HG03432 (cell line): ENCODE data around the gene DAGLA.

ENCODE experiments used
- ATAC-seq: cut with Tn5 transposase; IDR thresholded peaks from one replicate; pipeline ENCODE4 v1.9.1; 2021; ENCODE audit warnings: mild to moderate bottlenecking, moderate library complexity; ENCODE audit not compliant: unreplicated experiment

The DAGLA gene

DNA sequence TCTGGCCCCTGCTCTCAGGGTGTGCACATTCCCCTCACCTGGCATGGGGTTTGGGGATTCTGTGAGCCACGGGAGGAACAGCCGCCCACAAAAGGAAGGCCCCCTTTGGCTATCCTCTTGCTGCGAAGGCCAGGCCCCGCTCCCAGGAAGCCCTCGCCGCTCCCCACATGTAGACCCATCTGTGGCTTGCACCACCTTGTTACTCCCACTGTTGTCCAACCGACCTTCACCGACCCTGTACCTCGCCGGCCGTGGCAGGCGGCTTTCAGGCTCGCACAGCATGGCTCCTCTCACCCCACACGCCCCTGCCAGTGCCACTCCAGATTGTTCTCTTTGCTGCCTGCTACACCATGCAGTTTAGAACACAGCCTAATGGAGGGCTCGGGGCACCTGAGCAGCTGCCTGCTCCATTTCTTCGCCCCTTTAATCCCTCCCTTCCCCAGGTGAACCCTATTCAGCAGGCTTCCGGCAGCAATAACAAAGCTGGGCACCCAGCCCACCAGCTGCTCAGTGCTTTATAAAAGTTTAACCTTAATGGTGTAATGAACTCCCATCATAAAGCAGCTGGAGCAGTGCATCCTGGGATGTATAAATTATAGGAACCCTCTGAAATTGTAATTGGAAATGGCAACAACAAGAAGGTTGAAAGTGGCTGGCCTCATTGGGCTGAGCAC, 10.7 kb downstream of the DAGLA start:
- ATAC-seq = no peak

DNA sequence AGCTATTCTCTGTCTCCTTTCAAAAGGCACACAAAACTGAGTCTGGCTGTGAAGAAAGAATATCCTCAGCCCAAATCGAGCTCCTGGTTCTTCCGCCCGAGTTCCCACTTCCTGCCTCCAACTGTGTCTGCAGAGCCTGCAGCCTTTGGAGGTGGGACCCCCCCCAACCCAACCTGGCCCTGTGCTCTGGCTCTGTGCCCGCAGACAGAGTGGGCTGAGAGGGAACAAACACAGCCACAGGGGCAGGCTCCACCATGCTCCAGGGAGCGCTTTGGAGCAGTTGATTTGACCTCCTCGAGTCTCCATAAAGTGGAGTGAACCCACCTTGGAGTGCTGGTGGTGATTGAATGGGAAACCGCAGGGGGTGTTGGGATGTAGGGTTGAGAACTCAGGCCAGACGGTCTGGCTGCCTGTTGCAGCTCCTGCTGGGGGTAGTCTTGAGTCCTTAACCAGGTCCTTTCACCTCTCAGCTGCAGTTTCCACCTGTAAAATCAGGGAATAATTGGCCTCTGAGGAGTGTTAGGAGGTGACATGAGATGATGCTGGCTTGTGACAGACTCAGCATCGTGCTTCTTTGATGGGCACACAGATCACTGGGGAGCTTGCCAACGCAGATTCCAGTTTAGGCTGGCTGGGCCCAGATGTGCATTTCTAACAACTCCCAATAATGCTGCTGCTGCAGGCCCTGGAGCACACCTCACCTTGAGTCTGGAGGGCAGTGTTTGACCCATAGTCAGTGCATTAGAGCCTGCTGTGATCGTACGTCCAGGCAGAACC, 11.4 kb downstream of the DAGLA start:
- no peak for ATAC-seq

DNA sequence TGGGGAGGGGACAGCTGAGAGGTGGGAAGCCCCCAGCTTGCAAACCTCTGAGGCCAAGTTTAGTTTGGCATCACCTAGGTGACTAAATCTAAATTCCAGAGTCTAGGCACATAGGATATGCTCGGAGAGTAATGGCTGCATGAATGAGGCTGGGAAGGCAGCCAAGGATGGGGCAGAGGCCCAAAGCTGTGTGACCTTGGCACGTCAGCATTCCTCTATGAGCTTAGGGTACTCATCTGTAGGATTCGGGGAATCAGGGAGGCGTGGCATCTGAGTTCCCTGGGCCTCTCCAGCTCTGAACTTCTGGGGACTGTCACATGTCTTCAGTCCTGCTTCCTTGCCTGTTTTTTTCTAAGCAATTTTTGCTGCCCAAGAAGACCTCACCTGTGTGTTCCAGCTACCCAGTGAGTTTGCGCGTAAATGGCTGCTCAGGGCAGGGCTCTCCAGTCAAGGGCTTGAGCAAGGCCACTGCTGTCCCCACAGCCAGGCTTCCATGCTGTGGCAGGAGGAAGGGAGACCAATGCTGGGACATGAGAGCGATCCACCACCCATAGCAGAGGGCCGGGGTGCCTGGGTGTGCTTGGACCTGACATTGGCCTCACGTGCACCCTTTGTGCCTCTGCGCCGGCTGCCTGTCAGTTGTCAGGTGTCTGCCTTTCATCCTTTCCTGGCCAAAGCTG, 13.9 kb downstream of the DAGLA start:
- ATAC-seq = no peak

DNA sequence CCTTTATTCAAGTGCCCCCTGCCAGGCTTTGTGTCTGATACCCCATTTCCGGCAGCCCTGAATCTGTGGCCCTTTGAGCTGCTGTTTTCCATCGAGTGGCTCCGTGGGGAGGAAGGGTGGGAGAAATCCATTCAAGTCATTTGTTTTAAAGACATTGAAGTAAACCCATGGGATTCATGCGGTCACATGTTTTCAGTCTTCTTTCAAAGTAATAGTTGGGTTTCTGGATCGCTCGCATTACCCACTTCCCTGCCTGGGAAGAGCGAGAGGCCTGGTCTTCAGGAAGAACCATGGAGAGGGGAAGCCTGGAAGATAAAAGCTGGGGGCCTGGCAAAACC, 14.4 kb downstream of the DAGLA start:
- ATAC-seq = no peak

DNA sequence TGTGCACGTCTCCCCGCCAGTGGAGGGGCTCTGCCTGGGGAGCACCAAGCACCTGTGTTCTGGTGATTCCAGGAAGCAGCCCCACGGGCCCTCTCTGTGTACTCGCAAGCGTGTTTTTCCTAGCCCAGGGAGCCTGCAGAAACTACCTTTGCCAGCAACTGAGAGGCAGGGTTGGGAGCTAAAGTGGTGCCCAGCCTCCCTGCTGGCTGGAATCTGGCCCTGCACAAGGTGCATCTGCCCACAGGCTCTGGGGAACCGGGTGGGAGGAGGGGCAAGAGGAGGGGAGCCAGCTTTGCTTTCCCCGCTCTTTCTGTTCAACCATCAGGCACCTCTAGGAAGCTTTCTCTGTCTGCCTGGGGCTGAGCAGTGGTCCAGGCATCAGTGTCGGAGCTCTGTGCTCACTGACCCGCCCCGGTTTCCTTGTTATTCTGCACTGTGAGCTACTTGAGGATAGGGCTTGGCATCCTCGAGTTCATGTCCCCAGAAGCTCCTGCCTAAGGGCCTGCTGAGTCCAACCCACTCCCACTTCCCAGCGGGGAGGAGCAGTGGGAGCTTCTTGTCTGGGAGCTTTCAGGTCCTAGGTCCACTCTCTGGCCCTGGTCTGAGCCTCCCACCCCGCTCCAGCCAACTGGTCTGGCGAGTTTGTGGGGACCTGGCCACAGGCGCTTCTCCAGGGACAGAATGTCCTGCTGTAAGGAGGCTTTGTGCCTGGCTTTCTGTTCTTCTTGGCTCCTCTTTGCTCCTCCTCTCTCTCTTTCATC, 14.9 kb downstream of the DAGLA start:
- no peak for ATAC-seq

DNA sequence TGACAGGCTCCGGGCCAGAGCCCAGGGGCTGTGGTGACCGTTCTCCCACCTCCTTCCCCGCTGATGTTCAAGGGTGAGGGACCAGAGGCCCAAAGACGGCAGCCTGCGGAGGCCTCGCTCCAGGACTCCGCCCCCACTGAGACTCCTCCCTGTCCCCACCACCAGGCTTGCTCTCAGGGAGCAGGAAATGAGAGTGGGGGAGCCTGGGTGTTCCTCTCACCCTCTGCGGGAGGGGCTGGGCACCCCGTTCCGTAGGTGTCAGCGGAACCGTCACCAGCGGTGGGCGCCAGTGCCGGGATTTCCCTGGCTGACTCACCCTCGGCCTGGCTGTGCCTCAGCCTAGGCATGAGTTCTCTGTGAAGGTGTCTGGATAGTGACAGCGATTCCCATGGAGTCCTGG, 15.7 kb downstream of the DAGLA start:
- ATAC-seq = peak; percentile 82

DNA sequence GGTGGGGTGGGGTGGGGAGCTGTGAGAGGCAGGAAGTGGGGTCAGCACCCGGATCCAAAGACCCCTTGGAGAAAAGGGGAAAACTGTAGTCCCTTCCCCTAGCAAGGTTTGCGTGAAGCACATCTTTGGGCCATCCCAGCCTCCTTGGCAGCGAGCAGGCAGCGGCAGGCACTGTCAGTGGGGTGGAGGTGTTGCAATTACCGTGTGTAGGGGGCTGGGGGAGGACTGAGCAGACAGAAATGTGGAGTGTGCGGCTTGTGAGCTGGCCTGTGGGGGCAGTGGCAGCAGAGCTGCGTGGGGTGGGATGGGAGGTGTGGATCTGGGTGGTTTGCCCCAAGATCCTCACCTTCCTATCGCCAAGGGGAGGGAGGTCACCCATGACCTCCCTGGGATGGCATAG, 16.4 kb downstream of the DAGLA start:
- ATAC-seq = no peak

DNA sequence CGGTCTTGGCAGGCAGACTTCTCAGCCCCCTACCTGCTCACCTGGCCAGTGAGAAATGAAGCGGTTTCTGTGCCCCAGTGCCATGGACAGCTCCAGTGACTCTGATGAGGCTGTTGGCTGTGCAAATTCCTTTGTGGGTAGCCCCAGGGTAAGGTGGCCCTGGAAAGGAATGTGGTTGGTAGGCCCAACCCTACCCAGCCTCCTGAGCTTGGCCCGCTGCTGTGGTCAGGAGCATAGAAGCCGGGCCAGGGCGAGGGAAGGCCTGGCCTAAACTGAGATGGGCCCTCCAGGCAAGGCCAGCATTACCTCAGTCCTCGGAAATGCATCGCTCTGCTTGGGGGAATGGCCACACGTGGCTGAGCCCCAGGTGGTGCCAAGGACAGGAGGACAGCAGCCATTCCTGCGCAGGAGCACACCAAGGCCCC, 16.9 kb downstream of the DAGLA start:
- ATAC-seq = no peak

DNA sequence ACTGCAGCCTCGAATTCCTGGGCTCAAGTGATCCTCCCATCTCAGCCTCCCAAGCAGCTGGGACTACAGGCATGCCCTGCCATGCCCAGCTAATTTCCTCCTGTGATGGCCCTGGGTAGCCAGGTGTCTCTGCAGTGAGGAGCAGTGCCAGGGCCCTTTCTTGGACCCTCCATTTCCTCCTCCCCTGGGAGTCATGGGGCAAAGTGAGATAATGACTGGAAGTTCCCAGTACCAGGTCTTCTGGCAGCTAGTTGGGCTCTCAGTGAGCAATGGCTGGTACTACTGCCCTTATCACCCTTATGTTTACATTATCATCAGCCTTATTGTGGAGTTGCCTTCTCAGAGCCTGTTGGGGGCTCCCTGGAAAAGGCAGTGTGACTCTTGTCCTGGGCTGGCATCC, 17.6 kb downstream of the DAGLA start:
- no peak for ATAC-seq

DNA sequence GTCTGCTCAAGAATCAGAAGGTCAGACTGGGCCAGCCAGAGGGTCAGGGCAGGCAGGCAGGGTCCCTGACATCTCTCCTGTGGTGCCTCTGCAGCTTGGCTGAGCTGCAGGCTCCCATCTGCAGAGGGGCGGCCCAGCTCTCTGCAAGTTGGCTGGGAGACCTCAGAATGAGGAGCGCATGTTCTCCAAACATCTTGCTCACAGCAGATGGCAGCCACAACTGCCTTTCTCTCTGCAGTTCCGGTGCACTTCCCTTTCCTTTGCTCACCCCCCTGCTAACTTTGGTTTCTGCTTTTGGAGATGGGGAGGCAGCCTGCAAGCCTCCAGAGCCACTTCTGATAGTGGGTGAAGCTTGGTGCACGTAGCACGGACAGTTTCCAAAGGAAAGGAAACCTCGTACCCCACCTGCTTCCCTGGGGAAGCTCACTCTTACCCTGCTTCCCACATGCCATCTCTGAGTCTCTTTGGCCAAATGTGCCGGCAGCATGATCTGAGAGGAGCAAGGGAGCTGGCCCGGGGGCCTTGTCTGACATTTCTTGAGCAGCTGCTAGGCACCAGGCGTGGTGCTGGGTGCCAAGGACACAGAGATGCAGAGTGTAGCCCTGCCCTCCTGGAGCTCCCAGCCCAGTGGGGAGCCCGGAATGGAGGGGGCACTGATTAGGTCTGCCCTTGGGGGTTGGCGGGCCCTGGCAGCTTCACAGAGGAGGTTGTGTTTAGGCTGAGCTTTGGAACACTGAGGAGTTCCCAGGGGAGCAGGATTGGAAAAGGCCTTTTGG, 18.2 kb downstream of the DAGLA start:
- ATAC-seq = no peak

DNA sequence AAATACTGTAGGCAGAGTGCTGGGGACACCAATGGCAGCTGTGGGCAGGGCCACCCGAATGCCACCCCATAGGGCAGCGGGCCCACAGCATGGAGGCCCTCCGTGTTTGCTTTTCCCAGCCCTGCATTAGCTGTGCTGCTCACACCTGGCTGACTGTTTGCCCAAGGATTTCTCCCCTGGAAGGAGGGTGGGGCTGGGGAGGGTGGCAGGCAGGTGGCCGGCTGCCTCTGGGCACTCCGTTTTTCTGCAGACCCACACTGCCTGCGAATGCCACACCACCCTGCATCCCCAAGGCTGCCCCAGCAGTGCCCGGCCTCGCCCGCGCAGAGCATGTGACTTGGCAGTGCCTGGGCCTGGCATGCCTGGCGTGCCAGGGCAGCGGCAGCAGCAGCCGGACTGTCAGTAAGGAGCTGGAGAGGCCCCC, 19.6 kb downstream of the DAGLA start:
- ATAC-seq = no peak

DNA sequence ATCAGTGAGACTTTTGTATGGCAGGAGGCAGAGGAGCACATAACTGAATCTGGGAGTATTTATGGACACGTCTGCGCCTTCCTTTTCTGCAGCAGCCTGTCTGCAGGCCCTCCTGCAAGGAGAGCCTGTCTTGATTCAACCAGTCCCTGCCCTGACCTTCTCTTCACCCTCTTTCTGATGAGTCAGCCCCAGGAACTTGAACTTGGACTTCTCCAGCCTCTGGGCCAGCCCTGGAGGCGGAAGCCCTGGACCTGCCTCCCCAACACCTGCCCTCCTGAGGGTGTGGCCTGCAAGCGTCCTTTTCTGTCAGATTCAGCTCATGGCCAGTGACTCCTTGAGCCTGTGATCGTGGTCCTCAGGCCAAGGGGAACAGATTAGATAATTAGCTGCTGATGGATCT, 20.0 kb downstream of the DAGLA start:
- ATAC-seq = no peak

DNA sequence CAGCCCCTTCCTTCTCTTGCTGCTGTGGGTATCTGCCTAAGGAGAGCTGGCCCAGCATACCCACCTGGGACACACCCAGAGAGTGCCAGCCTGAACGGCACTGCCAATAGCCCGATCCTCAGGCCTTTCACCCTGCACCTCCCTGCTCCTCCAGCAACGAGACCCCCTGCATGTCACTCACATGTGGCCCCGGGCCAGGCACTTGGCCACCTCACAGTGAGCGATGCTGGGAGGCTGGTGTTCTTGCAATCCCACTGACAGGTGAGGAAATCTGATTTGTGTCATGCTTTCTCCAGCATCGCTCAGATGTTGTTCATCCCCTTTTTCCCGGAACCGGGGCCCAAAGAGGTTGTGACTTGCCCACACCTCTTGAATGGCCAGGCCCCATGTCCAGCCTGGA, 20.5 kb downstream of the DAGLA start:
- ATAC-seq = no peak

DNA sequence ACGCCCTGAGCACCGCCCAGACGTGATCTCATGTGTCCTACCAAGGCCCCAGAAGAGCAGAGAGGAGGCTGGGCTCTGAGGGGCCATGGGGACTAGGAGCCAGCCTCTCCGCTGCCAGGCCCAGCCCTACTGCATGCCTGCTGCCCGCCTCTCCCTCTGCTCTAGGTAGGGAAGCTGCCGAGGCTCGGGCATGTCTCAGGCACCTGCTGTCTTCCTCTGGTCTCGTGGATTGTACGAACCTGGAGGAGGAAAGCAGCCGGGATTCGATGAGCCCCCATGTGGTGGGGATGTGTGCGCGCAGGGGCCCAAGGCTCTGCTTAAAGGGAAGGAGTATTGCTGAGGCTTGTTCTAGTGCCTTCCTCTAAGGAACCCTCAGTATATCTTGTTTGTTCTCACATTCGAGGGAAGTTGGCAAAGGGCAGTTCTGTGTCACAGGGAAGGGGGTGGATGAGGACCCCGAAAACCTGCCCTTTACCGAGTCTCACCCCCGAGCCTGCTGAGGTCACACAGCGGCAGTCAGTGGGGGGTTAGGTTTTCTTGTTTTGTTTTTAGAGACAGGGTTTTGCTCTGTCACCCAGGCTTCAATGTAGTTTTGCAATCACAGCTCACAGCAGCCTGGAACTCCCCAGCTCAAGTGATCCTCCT, 21.2 kb downstream of the DAGLA start:
- ATAC-seq = no peak

DNA sequence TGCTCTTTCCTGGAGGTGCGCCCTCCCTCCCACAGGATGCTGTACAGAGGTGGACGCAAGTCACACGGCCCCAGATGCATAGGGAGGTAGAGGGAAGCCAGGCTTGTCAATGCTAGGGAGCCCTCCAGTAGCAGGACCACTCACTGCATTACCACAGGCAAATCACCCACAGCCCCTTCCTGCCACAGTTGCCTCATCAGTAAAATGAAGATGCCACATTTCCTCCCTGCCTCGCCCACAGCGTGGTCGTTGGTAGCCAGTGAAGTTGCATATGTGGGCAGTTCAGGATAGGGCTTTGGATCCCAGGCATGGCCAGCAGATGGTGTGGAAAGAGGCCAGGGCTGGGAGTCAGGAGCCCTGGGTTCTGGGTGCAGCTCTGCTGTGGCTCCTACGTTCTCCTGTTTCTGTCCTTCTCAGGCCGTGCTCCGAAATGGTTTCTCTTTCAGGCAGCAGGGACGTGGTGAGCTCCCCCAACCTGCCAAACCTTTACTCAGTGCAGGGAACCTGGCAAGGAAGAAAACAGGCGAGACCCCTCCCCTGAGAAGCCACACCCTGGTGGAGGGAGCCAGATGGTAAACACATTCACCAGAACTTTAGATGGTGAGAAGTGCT, 22.6 kb downstream of the DAGLA start:
- ATAC-seq = no peak

DNA sequence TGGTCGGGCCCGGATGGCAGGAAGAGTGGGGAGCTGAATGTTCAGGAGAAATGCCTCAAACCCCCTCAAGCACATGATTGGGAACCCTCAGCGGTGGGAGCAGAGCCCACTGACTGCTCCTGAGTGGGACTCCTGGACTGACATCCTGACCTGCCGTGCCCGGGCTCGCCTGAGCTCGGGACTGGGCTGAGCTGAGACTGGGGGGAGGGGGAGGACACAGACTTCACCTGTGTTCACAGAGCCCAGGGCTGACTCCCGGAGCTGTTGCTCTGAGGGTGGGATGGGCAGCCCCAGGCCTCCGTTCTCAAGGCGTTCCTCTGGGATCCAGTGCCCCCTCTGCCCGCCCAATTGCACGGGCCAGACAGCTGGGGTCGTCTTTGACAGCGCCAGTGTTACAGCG, 24.6 kb downstream of the DAGLA start:
- no peak for ATAC-seq

DNA sequence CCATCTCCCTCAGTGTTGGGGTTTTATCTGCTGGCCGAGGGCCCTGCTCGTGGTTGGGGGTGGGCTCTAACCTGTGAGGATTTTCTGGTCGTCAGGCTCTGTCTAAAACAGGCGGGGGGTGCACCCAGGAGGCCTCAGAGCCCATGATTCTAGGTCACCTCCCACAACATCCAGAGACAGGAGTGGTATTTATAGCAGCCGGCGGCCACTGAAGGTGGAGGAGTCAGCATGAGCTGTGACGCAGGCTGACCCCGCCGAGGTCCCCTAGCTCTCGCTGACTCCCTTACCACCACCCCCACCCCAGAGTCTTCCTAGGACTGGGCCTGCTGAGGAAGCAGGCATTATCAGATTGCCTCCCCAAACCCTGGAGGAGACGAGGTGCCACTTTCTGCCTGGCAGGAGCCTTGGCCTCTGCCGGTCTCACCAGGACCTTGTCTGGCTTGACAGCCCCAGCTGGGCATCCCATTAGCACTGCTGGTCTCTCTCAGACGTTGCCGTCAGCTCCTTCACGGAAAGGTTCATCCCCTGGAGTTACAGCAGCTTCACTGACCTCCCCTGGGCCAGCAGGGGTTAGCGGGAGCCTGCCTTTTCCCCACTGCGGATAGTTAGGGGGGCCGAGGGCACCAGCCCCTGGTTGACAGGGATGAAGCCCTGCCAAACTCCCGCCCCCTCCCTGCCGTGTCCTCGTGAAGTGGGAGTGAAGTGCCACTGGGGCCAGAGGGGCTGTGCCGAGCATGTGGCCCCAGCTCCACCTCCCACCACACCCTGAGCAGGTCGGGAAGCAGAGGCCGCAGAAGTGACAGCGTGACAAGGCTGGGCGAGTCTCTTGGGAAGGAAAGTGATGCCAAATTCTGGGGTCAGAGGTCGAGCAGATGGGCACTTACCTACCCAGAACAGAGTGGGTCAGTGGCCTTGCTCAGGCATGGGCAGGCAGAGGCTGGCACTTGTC, 26.5 kb downstream of the DAGLA start:
- ATAC-seq = no peak

DNA sequence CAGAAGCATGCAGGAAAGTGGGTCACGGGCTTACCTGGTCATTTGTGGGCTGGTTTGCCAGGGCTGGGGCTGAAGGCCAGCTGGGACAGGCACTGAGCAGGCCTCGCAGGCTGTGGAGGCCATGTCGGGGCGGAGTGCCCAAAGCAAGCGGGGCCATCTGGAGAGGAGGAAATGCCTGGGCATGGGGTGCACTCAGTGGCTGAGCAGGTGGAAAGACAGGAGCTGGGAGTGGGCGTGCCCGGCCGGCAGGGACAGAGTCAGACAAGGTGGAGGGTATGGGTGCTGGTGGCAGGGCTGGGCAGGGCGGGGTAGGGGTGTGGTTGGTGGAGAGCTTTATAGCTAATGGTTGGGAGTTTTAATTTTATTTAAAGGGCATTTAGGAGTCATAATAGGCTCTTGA, 27.4 kb downstream of the DAGLA start:
- ATAC-seq = no peak

DNA sequence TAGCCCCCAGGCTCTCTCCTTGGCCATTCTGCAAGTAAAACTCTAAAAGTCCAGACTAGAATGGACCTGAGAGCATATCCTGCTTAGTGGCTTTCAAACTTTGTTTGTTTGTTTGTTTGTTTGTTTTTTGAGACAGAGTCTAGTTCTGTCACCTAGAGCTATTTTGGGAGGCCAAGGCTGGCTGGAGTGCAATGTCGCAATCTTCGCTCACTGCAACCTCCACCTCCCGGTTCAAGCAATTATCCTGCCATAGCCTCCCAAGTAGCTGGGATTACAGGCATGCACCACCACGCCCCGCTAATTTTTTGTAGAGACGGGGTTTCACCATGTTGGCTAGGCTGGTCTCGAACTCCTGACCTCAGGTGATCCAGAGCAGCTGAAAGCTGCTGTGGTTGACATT, 28.9 kb downstream of the DAGLA start:
- no peak for ATAC-seq
